HepG2 (cell line): ENCODE data around the gene GUK1. TPM values are rescaled to one million over a fixed set of nuclear protein-coding genes. Genes with fewer than 3 reads are reported as not detected.

Experiments used
- ARHGAP35 ChIP-seq: sonication (generic); formaldehyde crosslinking; IDR thresholded peaks from 2 replicates; pipeline ENCODE4 v1.9.0; 2022; ENCODE audit warnings: mild to moderate bottlenecking, inconsistent platforms, moderate library complexity, missing genetic modification reagents, borderline replicate concordance
- CREB1 ChIP-seq, 2 experiments: fragments of 450-650 bp in 1 of 2; IDR thresholded peaks; 2 replicates each; pipeline ENCODE4 v1.6.1; 2016 to 2017; ENCODE audit warnings: control low read depth in 1 of 2, mild to moderate bottlenecking in 1 of 2, missing compliant biosample characterization in 1 of 2, missing genetic modification characterization in 1 of 2
- HNRNPLL ChIP-seq: fragments of 200-400 bp; formaldehyde crosslinking; IDR thresholded peaks from 2 replicates; pipeline ENCODE4 v1.6.1; 2017; ENCODE audit warnings: mild to moderate bottlenecking, low read depth, low read length; ENCODE audit not compliant: poor library complexity, severe bottlenecking
- KLF16 ChIP-seq, 2 experiments: sonication (generic) in 1 of 2; formaldehyde crosslinking in 1 of 2; IDR thresholded peaks; 2 replicates each; pipeline versions ENCODE4 v1.6.1 to v1.8.0; 2016 to 2023; ENCODE audit warnings: missing genetic modification reagents in 2 of 2, missing compliant biosample characterization in 1 of 2
- LCORL ChIP-seq, 2 experiments: fragments of 450-650 bp in 1 of 2; sonication (generic) in 1 of 2; formaldehyde crosslinking in 1 of 2; IDR thresholded peaks; 2 replicates each; pipeline versions ENCODE4 v1.5.0 to v1.6.1; 2017 to 2020; ENCODE audit warnings: antibody characterized with exemption in 1 of 2, missing genetic modification reagents in 1 of 2
- NR0B2 ChIP-seq: sonication (generic); formaldehyde crosslinking; IDR thresholded peaks from 2 replicates; pipeline ENCODE4 v1.4.0; 2020; ENCODE audit warnings: mild to moderate bottlenecking, missing genetic modification reagents
- PHB2 ChIP-seq: fragments of 450-650 bp; IDR thresholded peaks from 2 replicates; pipeline ENCODE4 v1.6.1; 2018; ENCODE audit not compliant: partially characterized antibody
- POLR2A ChIP-seq, 2 experiments: IDR thresholded peaks; 2 replicates each; pipeline ENCODE4 v1.6.1; 2011; ENCODE audit warnings: low read depth in 2 of 2, low read length in 2 of 2, mild to moderate bottlenecking in 1 of 2, moderate library complexity in 1 of 2; ENCODE audit not compliant: insufficient read depth in 1 of 2
- U2AF2 ChIP-seq: fragments of 200-400 bp; formaldehyde crosslinking; IDR thresholded peaks from 2 replicates; pipeline ENCODE4 v1.6.1; 2017; ENCODE audit warnings: low read depth, mild to moderate bottlenecking, low read length
- ZFX ChIP-seq: sonication (generic); formaldehyde crosslinking; IDR thresholded peaks from 2 replicates; pipeline ENCODE4 v1.4.0; 2020; ENCODE audit warnings: mild to moderate bottlenecking, low read depth, missing genetic modification reagents, moderate library complexity
- ZNF576 ChIP-seq: sonication (generic); formaldehyde crosslinking; IDR thresholded peaks from 2 replicates; pipeline ENCODE4 v1.4.0; 2020; ENCODE audit warnings: mild to moderate bottlenecking, missing genetic modification reagents
- ZSCAN31 ChIP-seq: sonication (generic); formaldehyde crosslinking; IDR thresholded peaks from 2 replicates; pipeline ENCODE4 v1.5.0; 2020; ENCODE audit warnings: low read depth, mild to moderate bottlenecking, missing genetic modification reagents
- polyA plus RNA-seq, 8 experiments: library from polyadenylated mRNA; depleted of rRNA in 3 of 8; stranded (reverse) in 7 of 8; unstranded in 1 of 8; fragments of >200 nt; fragmentation: Illumina TruSeq in 4 of 8; extraction: Trizol in 4 of 8; gene quantifications; 2 replicates each; pipeline versions ENCODE4 v1.2.1 to v1.2.3, GENCODE V29; 2011 to 2016; ENCODE audit warnings: low read depth in 4 of 8, missing spikeins in 1 of 8, mixed read lengths in 1 of 8; ENCODE audit not compliant: insufficient read depth in 1 of 8
- total RNA-seq, 5 experiments: library from RNA; depleted of rRNA; stranded (reverse); fragments of >200 nt; fragmentation: Illumina TruSeq; extraction: Trizol; gene quantifications; 2 replicates each; pipeline ENCODE4 v1.2.3, GENCODE V29; 2016; ENCODE audit warnings: low read depth in 1 of 5
- TF ChIP-seq, protein P1 (sequence below): sonication (generic); formaldehyde crosslinking; IDR thresholded peaks from 2 replicates; pipeline ENCODE4 v1.5.1; 2020; ENCODE audit warnings: missing genetic modification reagents, mild to moderate bottlenecking, borderline replicate concordance
- TF ChIP-seq, protein P2 (sequence below): sonication (generic); formaldehyde crosslinking; IDR thresholded peaks from 2 replicates; pipeline ENCODE4 v1.9.0; 2022; ENCODE audit warnings: missing genetic modification reagents, mild to moderate bottlenecking, borderline replicate concordance
- TF ChIP-seq, protein P3 (sequence below): sonication (generic); IDR thresholded peaks from 2 replicates; pipeline ENCODE4 v1.6.1; 2016; ENCODE audit warnings: low read depth, borderline replicate concordance
- TF ChIP-seq, protein P4 (sequence below): sonication (generic); formaldehyde crosslinking; IDR thresholded peaks from 2 replicates; pipeline ENCODE4 v1.4.0; 2020; ENCODE audit warnings: missing genetic modification reagents, borderline replicate concordance

Gene GUK1
- total and polyA plus RNA-seq, 2 of the 13 experiments (the other 11 are each of a cell fraction or from before 2014, with no cell fraction given): 116 to 154 TPM

DNA sequence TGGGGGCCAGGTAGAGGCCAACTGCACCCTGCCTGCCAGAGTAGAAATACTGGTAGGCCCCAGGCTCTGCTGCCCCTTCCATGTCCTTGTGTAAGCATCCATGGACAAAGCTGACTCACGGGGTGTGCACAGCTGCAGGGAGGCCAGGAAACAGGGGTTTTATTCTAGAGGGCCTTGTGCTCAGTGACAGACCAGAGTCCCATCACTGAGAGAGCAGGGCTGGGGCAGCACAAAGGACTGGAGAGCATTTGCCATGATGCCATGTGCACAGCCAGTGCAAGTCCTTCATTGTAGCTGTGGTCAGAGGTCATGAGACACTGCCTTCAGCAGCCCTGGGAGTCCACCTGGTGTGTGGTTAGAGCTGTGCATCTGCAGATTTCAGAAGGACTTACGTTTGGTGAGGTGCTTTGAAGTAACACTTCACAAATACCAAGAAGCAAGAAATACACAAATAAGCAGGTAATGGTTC is 49.4 kb upstream of the GUK1 start (continued):
- TF ChIP-seq, protein P1, sequence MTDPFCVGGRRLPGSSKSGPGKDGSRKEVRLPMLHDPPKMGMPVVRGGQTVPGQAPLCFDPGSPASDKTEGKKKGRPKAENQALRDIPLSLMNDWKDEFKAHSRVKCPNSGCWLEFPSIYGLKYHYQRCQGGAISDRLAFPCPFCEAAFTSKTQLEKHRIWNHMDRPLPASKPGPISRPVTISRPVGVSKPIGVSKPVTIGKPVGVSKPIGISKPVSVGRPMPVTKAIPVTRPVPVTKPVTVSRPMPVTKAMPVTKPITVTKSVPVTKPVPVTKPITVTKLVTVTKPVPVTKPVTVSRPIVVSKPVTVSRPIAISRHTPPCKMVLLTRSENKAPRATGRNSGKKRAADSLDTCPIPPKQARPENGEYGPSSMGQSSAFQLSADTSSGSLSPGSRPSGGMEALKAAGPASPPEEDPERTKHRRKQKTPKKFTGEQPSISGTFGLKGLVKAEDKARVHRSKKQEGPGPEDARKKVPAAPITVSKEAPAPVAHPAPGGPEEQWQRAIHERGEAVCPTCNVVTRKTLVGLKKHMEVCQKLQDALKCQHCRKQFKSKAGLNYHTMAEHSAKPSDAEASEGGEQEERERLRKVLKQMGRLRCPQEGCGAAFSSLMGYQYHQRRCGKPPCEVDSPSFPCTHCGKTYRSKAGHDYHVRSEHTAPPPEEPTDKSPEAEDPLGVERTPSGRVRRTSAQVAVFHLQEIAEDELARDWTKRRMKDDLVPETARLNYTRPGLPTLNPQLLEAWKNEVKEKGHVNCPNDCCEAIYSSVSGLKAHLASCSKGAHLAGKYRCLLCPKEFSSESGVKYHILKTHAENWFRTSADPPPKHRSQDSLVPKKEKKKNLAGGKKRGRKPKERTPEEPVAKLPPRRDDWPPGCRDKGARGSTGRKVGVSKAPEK (CRISPR knock-in tag): no peak
- TF ChIP-seq NR0B2 (CRISPR knock-in tag) (no peak), ZSCAN31 (CRISPR knock-in tag) (no peak), KLF16 (CRISPR knock-in tag; IDR thresholded peaks at IDR 0.05) (no peak), CREB1 (IDR thresholded peaks at IDR 0.05) (no peak), CREB1 (CRISPR knock-in tag; IDR thresholded peaks at IDR 0.05) (no peak), PHB2 (no peak), ZFX (peak; percentile 18; the same call in 1 of the 2 replicates), POLR2A (IDR thresholded peaks at IDR 0.05; ENCODE audit: insufficient read depth in 1 of 2, low read depth in 2 of 2, low read length in 2 of 2) (peak in 1 of 2 experiments; percentile 23; a peak in 1 of 4 replicates), HNRNPLL (no peak), U2AF2 (no peak), LCORL (IDR thresholded peaks at IDR 0.05) (no peak), LCORL (CRISPR knock-in tag; IDR thresholded peaks at IDR 0.05) (no peak), ARHGAP35 (CRISPR knock-in tag) (no peak), ZNF576 (no peak)
- TF ChIP-seq, protein P2, sequence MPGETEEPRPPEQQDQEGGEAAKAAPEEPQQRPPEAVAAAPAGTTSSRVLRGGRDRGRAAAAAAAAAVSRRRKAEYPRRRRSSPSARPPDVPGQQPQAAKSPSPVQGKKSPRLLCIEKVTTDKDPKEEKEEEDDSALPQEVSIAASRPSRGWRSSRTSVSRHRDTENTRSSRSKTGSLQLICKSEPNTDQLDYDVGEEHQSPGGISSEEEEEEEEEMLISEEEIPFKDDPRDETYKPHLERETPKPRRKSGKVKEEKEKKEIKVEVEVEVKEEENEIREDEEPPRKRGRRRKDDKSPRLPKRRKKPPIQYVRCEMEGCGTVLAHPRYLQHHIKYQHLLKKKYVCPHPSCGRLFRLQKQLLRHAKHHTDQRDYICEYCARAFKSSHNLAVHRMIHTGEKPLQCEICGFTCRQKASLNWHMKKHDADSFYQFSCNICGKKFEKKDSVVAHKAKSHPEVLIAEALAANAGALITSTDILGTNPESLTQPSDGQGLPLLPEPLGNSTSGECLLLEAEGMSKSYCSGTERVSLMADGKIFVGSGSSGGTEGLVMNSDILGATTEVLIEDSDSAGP: no peak
- TF ChIP-seq, protein P3, sequence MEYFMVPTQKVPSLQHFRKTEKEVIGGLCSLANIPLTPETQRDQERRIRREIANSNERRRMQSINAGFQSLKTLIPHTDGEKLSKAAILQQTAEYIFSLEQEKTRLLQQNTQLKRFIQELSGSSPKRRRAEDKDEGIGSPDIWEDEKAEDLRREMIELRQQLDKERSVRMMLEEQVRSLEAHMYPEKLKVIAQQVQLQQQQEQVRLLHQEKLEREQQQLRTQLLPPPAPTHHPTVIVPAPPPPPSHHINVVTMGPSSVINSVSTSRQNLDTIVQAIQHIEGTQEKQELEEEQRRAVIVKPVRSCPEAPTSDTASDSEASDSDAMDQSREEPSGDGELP: peak; percentile 20; the same call in 1 of the 2 replicates
- TF ChIP-seq, protein P4, sequence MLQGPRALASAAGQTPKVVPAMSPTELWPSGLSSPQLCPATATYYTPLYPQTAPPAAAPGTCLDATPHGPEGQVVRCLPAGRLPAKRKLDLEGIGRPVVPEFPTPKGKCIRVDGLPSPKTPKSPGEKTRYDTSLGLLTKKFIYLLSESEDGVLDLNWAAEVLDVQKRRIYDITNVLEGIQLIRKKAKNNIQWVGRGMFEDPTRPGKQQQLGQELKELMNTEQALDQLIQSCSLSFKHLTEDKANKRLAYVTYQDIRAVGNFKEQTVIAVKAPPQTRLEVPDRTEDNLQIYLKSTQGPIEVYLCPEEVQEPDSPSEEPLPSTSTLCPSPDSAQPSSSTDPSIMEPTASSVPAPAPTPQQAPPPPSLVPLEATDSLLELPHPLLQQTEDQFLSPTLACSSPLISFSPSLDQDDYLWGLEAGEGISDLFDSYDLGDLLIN: no peak
